IPS-18a (cell line): ENCODE results near the gene FSTL4.

Experiments
- H3K27ac ChIP-seq: one replicate; pipeline ENCODE4 v1.5.1; 2013; ENCODE audit warnings: low read length
- H3K27me3 ChIP-seq: one replicate; pipeline ENCODE4 v1.6.1; 2013; ENCODE audit warnings: mild to moderate bottlenecking, low read length; ENCODE audit not compliant: control insufficient read depth, insufficient read depth
- H3K36me3 ChIP-seq: one replicate; pipeline ENCODE4 v1.6.1; 2013; ENCODE audit warnings: low read depth, low read length; ENCODE audit not compliant: control insufficient read depth
- H3K4me1 ChIP-seq: one replicate; pipeline ENCODE4 v1.6.1; 2013; ENCODE audit warnings: low read depth, low read length; ENCODE audit not compliant: control insufficient read depth
- H3K4me3 ChIP-seq: one replicate; pipeline ENCODE4 v1.5.1; 2013; ENCODE audit warnings: low read length
- H3K9ac ChIP-seq: one replicate; pipeline ENCODE4 v1.6.1; 2013; ENCODE audit warnings: mild to moderate bottlenecking, low read length, moderate library complexity
- H3K9me3 ChIP-seq: one replicate; pipeline ENCODE4 v1.6.1; 2013; ENCODE audit warnings: low read depth, low read length; ENCODE audit not compliant: control insufficient read depth

Gene FSTL4

GRCh38 chr5:133460172-133460758 lies 152.1 kb downstream of the FSTL4 start:
- no peaks in the 10 kb centered on the region for H3K27me3 ChIP-seq
- H3K27ac ChIP-seq: no peak overlapping the region
- H3K36me3 ChIP-seq: no peaks in the 10 kb centered on the region
- no peak overlapping the region for H3K9ac ChIP-seq
- H3K4me1 ChIP-seq: peaks cover 3% of the 10 kb centered on the region
- H3K4me3 ChIP-seq: no peak overlapping the region
- H3K9me3 ChIP-seq: no peaks in the 10 kb centered on the region

GRCh38 chr5:133459474-133460160 lies 152.7 kb downstream of the FSTL4 start:
- Histone ChIP-seq H3K9ac (no peak overlapping the region), H3K27me3 (no peaks in the 10 kb centered on the region), H3K27ac (no peak overlapping the region), H3K4me1 (peaks cover 3% of the 10 kb centered on the region), H3K36me3 (no peaks in the 10 kb centered on the region), H3K9me3 (no peaks in the 10 kb centered on the region), H3K4me3 (no peak overlapping the region)

- Histone ChIP-seq H3K4me3 (no peak overlapping the region), H3K27me3 (no peaks in the 10 kb centered on the region), H3K9ac (no peak overlapping the region), H3K9me3 (no peaks in the 10 kb centered on the region), H3K4me1 (peaks cover 3% of the 10 kb centered on the region), H3K36me3 (no peaks in the 10 kb centered on the region), H3K27ac (no peak overlapping the region)
Observed at GRCh38 chr5:133458435-133458834, 153.9 kb downstream of the FSTL4 start.

- Histone ChIP-seq H3K4me1 (peaks cover 3% of the 10 kb centered on the region), H3K36me3 (no peaks in the 10 kb centered on the region), H3K27me3 (no peaks in the 10 kb centered on the region), H3K9ac (no peak overlapping the region), H3K9me3 (no peaks in the 10 kb centered on the region), H3K4me3 (no peak overlapping the region), H3K27ac (no peak overlapping the region)
Observed at GRCh38 chr5:133457439-133458355, 154.6 kb downstream of the FSTL4 start.

GRCh38 chr5:133456933-133457402 lies 155.4 kb downstream of the FSTL4 start:
- H3K9ac ChIP-seq: no peak overlapping the region
- H3K4me3 ChIP-seq: no peak overlapping the region
- H3K36me3 ChIP-seq: no peaks in the 10 kb centered on the region
- H3K9me3 ChIP-seq: no peaks in the 10 kb centered on the region
- peaks cover 3% of the 10 kb centered on the region for H3K4me1 ChIP-seq
- no peak overlapping the region for H3K27ac ChIP-seq
- no peaks in the 10 kb centered on the region for H3K27me3 ChIP-seq

- no peaks in the 10 kb centered on the region for H3K36me3 ChIP-seq
- H3K9me3 ChIP-seq: no peaks in the 10 kb centered on the region
- no peaks in the 10 kb centered on the region for H3K27me3 ChIP-seq
- no peak overlapping the region for H3K9ac ChIP-seq
- no peak overlapping the region for H3K27ac ChIP-seq
- H3K4me3 ChIP-seq: no peak overlapping the region
- peaks cover 3% of the 10 kb centered on the region for H3K4me1 ChIP-seq
Observed at GRCh38 chr5:133455676-133456075, 156.7 kb downstream of the FSTL4 start.

- no peak overlapping the region for H3K4me3 ChIP-seq
- no peak overlapping the region for H3K9ac ChIP-seq
- H3K27ac ChIP-seq: no peak overlapping the region
- no peaks in the 10 kb centered on the region for H3K36me3 ChIP-seq
- H3K4me1 ChIP-seq: peaks cover 3% of the 10 kb centered on the region
- H3K27me3 ChIP-seq: no peaks in the 10 kb centered on the region
- H3K9me3 ChIP-seq: no peaks in the 10 kb centered on the region
Observed at GRCh38 chr5:133454442-133454841, 157.9 kb downstream of the FSTL4 start.

GRCh38 chr5:133453831-133454230 lies 158.5 kb downstream of the FSTL4 start:
- H3K9ac ChIP-seq: no peak overlapping the region
- H3K4me1 ChIP-seq: peaks cover 3% of the 10 kb centered on the region
- no peaks in the 10 kb centered on the region for H3K27me3 ChIP-seq
- no peak overlapping the region for H3K4me3 ChIP-seq
- H3K27ac ChIP-seq: no peak overlapping the region
- no peaks in the 10 kb centered on the region for H3K36me3 ChIP-seq
- no peaks in the 10 kb centered on the region for H3K9me3 ChIP-seq

- peaks cover 3% of the 10 kb centered on the region for H3K4me1 ChIP-seq
- H3K4me3 ChIP-seq: no peak overlapping the region
- H3K9me3 ChIP-seq: no peaks in the 10 kb centered on the region
- no peak overlapping the region for H3K27ac ChIP-seq
- H3K36me3 ChIP-seq: no peaks in the 10 kb centered on the region
- no peak overlapping the region for H3K9ac ChIP-seq
- no peaks in the 10 kb centered on the region for H3K27me3 ChIP-seq
Observed at GRCh38 chr5:133453084-133453780, 159.1 kb downstream of the FSTL4 start.

- Histone ChIP-seq H3K4me3 (no peak overlapping the region), H3K36me3 (no peaks in the 10 kb centered on the region), H3K9me3 (no peaks in the 10 kb centered on the region)
Observed at GRCh38 chr5:133451926-133452325, 160.4 kb downstream of the FSTL4 start.

GRCh38 chr5:133450286-133450685 lies 162.1 kb downstream of the FSTL4 start:
- Histone ChIP-seq H3K36me3 (no peaks in the 10 kb centered on the region), H3K27me3 (no peaks in the 10 kb centered on the region), H3K27ac (no peak overlapping the region), H3K9ac (no peak overlapping the region), H3K4me1 (no peaks in the 10 kb centered on the region), H3K4me3 (no peak overlapping the region), H3K9me3 (no peaks in the 10 kb centered on the region)

More at GRCh38 chr5:133451926-133452325, 160.4 kb downstream of the FSTL4 start:
- H3K27ac ChIP-seq: no peak overlapping the region
- no peaks in the 10 kb centered on the region for H3K27me3 ChIP-seq
- no peak overlapping the region for H3K9ac ChIP-seq
- H3K4me1 ChIP-seq: no peaks in the 10 kb centered on the region
